ENCODE results near the gene ATG101.

The ATG101 gene

DNA sequence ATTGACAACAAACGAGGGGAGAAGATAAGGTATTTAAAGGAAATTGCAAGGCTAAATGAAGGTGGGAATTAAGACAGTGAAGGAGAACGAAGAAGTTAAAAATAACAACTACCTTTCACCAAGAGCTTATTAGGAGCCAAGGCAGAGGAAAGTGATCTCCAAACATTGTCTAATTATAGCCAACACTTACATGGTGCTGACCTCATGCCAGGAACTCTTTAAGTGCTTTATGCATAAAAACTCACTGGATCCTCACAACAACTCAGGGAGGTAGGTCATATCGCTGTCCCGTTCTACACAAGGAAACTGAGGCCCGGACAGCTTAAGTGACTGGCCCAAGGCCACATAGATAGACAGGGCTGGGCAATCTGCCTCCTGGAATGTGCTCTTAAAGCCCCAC, 43.5 kb upstream of the ATG101 start:
- H3K4me3 ChIP-seq (ENCODE audit: low read depth, low read length): no peak overlapping the region
- TF ChIP-seq, protein P1, sequence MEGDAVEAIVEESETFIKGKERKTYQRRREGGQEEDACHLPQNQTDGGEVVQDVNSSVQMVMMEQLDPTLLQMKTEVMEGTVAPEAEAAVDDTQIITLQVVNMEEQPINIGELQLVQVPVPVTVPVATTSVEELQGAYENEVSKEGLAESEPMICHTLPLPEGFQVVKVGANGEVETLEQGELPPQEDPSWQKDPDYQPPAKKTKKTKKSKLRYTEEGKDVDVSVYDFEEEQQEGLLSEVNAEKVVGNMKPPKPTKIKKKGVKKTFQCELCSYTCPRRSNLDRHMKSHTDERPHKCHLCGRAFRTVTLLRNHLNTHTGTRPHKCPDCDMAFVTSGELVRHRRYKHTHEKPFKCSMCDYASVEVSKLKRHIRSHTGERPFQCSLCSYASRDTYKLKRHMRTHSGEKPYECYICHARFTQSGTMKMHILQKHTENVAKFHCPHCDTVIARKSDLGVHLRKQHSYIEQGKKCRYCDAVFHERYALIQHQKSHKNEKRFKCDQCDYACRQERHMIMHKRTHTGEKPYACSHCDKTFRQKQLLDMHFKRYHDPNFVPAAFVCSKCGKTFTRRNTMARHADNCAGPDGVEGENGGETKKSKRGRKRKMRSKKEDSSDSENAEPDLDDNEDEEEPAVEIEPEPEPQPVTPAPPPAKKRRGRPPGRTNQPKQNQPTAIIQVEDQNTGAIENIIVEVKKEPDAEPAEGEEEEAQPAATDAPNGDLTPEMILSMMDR (IDR thresholded peaks at IDR 0.05; ENCODE audit: low read depth, low read length): no peak

GRCh38 chr12:52027085-52027843, 42.5 kb upstream of the ATG101 start:
- no peak overlapping the region for H3K4me3 ChIP-seq (ENCODE audit: low read depth, low read length)
- TF ChIP-seq, protein P1 (IDR thresholded peaks at IDR 0.05; ENCODE audit: low read depth, low read length): no peak

- TF ChIP-seq, protein P1 (IDR thresholded peaks at IDR 0.05; ENCODE audit: low read depth, low read length): no peak
- H3K4me3 ChIP-seq (ENCODE audit: low read depth, low read length): no peak overlapping the region
Observed at GRCh38 chr12:52029685-52030084, 40.1 kb upstream of the ATG101 start.

DNA sequence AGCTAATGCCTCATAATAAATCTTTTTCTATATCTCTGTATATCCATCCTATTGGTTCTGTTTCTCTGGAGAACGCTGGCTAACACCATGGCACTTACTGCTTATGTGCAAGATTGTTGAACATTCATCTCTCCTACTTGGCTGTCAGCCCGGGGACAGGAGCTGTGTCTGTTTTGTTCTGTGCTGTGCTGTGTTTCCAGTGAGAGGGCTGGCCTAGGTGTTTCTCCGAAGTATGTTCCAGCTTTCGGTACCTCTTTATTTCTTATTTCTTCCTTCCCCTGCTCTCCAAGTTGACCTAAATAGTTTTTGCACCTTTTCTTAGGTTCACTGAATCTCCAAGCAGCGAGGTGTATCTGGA, 37.4 kb upstream of the ATG101 start:
- H3K4me3 ChIP-seq (ENCODE audit: low read depth, low read length): peak overlapping the region; percentile 47
- TF ChIP-seq, protein P1 (IDR thresholded peaks at IDR 0.05; ENCODE audit: low read depth, low read length): no peak

- H3K4me3 ChIP-seq (ENCODE audit: low read depth, low read length): peak overlapping the region; percentile 50
- TF ChIP-seq, protein P1 (IDR thresholded peaks at IDR 0.05; ENCODE audit: low read depth, low read length): no peak
Observed at GRCh38 chr12:52032804-52033445, 36.9 kb upstream of the ATG101 start.

GRCh38 chr12:52033446-52034140, 36.2 kb upstream of the ATG101 start:
- TF ChIP-seq, protein P1 (IDR thresholded peaks at IDR 0.05; ENCODE audit: low read depth, low read length): no peak
- H3K4me3 ChIP-seq (ENCODE audit: low read depth, low read length): peak overlapping the region; percentile 50

- H3K4me3 ChIP-seq (ENCODE audit: low read depth, low read length): no peak overlapping the region
- TF ChIP-seq, protein P1 (IDR thresholded peaks at IDR 0.05; ENCODE audit: low read depth, low read length): no peak
Observed at GRCh38 chr12:52035190-52035589, 34.6 kb upstream of the ATG101 start.

Measured in WI38 (cell line).